Tibial nerve (tissue), 4 donors: ENCODE measurements around the gene EXOSC9. TPM values are rescaled to one million over a fixed set of nuclear protein-coding genes. Genes with fewer than 3 reads are reported as not detected.

Source experiments
- DNase-seq, 2 donors: peaks; one replicate each; pipeline ENCODE4 v3.0.0-alpha.2; 2019; ENCODE audit warnings: low spot score in 2 of 2
- H3K27ac ChIP-seq, 4 donors: fragments of 200-600 bp; sonication (generic) in 3 of 4; one replicate each; pipeline ENCODE4 v1.5.1; 2017 to 2019; ENCODE audit warnings: mild to moderate bottlenecking in 1 of 4
- H3K27me3 ChIP-seq, 2 donors: fragments of 200-600 bp; sonication (generic) in 1 of 2; one replicate each; pipeline versions ENCODE4 v1.5.1 to v1.6.0; 2017 to 2019
- H3K36me3 ChIP-seq, 3 donors: fragments of 200-600 bp; sonication (generic); one replicate each; pipeline ENCODE4 v1.5.1; 2018 to 2019
- H3K4me1 ChIP-seq, 4 donors: fragments of 200-600 bp; sonication (generic) in 3 of 4; one replicate each; pipeline ENCODE4 v1.5.1; 2017 to 2019
- H3K4me3 ChIP-seq, 4 donors: fragments of 200-600 bp; sonication (generic) in 3 of 4; one replicate each; pipeline ENCODE4 v1.5.1; 2017 to 2019; ENCODE audit warnings: mild to moderate bottlenecking in 1 of 4, moderate library complexity in 1 of 4
- H3K9me3 ChIP-seq, 4 donors: fragments of 200-600 bp; sonication (generic) in 3 of 4; one replicate each; pipeline ENCODE4 v1.5.1; 2017 to 2019
- EP300 ChIP-seq, 2 donors: sonication (generic); formaldehyde crosslinking; IDR thresholded peaks; one replicate each; pipeline ENCODE4 v1.6.1; 2017; ENCODE audit warnings: antibody characterized with exemption in 2 of 2, mild to moderate bottlenecking in 1 of 2
- POLR2A ChIP-seq, 2 donors: fragments of 450-650 bp; IDR thresholded peaks; one replicate each; pipeline ENCODE4 v1.6.1; 2017; ENCODE audit warnings: antibody characterized with exemption in 2 of 2, mild to moderate bottlenecking in 2 of 2, moderate library complexity in 2 of 2
- WGBS, 2 donors: methylation state at CpG; one replicate each; pipeline ENCODE4 v1.1.5; 2018; 5-methylcytosine and 5-hydroxymethylcytosine counted together
- total RNA-seq, 4 donors: library from RNA; depleted of rRNA; stranded (reverse); fragments of >200 nt; gene quantifications; one replicate each; pipeline ENCODE4 v1.1.0, GENCODE V29; 2016
- TF ChIP-seq, protein P1 (sequence below), 5 experiments: fragments of 200-600 bp in 3 of 5; fragments of 450-650 bp in 2 of 5; sonication (generic) in 3 of 5; IDR thresholded peaks; one replicate each; pipeline ENCODE4 v1.5.1; 2016 to 2019; ENCODE audit warnings: antibody characterized with exemption in 5 of 5, mild to moderate bottlenecking in 3 of 5, moderate library complexity in 2 of 5

The EXOSC9 gene
- total RNA-seq, 4 donors from 2014 or later, result 20.1 to 32.7 (median 26.6) TPM

DNA sequence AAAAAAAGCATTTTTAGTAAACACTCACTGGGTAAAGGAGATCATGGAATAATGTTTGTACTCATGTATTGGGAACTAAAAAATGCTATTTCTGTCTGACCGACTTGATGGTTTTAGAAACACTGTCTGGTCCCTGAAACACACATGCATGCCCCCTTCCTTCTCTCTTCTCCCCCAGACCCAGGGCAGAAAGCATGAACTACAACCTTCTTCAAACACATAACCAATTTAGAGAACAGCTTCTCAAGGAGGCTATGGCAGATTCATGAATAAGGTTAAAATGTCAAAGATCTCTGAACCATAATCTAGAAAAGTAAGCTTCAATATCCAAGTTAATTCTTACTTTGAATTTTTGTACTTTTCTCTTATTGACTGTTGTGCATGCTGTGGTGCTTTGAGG is 16.6 kb downstream of the EXOSC9 start:
- Histone ChIP-seq H3K4me3 (no peak overlapping the region), H3K9me3 (no peaks in the 10 kb centered on the region), H3K27me3 (no peaks in the 10 kb centered on the region), H3K27ac (no peak overlapping the region), H3K4me1 (peaks cover 0 to 2% (median under 1%) of the 10 kb centered on the region in 4 donors), H3K36me3 (peaks cover 0 to 77% (median 6%) of the 10 kb centered on the region in 3 donors)
- WGBS, 2 donors, result 62 to 84% methylated on average over 1 of the region's 1 CpG
- TF ChIP-seq EP300 (IDR thresholded peaks at IDR 0.05), result no peak
- TF ChIP-seq, protein P1, sequence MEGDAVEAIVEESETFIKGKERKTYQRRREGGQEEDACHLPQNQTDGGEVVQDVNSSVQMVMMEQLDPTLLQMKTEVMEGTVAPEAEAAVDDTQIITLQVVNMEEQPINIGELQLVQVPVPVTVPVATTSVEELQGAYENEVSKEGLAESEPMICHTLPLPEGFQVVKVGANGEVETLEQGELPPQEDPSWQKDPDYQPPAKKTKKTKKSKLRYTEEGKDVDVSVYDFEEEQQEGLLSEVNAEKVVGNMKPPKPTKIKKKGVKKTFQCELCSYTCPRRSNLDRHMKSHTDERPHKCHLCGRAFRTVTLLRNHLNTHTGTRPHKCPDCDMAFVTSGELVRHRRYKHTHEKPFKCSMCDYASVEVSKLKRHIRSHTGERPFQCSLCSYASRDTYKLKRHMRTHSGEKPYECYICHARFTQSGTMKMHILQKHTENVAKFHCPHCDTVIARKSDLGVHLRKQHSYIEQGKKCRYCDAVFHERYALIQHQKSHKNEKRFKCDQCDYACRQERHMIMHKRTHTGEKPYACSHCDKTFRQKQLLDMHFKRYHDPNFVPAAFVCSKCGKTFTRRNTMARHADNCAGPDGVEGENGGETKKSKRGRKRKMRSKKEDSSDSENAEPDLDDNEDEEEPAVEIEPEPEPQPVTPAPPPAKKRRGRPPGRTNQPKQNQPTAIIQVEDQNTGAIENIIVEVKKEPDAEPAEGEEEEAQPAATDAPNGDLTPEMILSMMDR (IDR thresholded peaks at IDR 0.05), result no peak
- TF ChIP-seq POLR2A (IDR thresholded peaks at IDR 0.05), result no peak
- no peak for DNase-seq

DNA sequence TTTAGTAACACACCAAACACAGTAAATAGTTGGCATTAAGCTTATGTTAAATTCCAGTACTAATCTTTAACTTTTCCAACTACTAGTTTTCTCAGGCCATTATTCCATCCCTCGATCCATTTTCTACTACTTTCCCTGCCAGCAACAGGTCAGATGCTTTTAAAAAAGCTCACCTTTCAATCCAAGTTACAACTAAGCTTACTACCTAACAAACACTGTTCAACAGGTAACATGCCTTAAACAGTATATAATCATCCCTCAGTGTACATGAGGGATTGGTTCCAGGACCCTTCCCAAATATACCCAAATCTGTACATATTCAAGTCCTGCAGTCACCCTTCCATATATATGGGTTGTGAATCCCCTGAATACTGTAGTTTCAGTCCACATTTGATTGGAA is 17.1 kb downstream of the EXOSC9 start:
- peaks cover 0 to 72% (median 6%) of the 10 kb centered on the region in 3 donors for H3K36me3 ChIP-seq
- TF ChIP-seq POLR2A (IDR thresholded peaks at IDR 0.05), result no peak
- TF ChIP-seq, protein P1 (IDR thresholded peaks at IDR 0.05), result no peak
- no peak for DNase-seq

DNA sequence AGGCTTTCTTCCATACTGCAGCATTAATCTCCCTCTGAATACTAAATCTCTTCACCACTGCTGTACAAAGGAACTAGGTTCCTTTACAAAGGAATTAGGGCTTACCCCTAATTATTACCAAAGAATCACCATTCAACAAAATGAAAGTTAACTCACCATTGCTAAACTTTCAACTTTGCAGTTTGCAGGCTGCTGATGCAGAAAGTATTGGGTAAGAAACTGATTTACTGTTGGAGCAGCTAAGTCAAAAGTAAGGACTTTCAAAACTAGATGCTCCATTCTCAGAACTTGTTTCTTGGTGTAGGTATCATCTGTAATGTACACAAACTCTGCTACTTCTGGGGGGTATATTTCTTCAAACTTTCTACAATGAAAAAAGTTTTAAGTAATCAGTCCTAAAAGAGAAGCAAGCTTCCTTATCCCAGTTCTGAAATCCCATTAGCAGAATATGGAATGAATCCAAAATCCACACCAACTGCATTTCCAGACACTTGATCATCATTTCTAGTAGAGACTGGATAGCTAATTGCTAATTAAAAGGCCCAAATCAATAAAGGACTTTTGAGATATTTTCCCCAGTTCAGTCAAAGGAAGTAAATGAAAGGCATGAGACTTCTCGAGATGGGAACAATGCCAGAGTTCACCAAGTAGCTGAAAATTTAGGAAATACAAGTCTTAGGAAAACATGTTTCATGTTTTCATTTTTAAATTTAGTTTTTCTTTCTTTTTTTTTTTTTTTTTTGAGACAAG is 18.3 kb downstream of the EXOSC9 start:
- no peak for TF ChIP-seq POLR2A (IDR thresholded peaks at IDR 0.05)
- TF ChIP-seq, protein P1 (IDR thresholded peaks at IDR 0.05), result no peak
- no peak for TF ChIP-seq EP300 (IDR thresholded peaks at IDR 0.05)
- no peaks in the 10 kb centered on the region for H3K9me3 ChIP-seq
- no peak overlapping the region for H3K4me3 ChIP-seq
- no peaks in the 10 kb centered on the region for H3K27me3 ChIP-seq
- WGBS, 2 donors, result 55 to 61% methylated on average over 1 of the region's 1 CpG
- H3K27ac ChIP-seq, result no peak overlapping the region
- peaks cover 0 to 14% (median 5%) of the 10 kb centered on the region in 4 donors for H3K4me1 ChIP-seq
- peaks cover 0 to 60% (median 0%) of the 10 kb centered on the region in 3 donors for H3K36me3 ChIP-seq
- DNase-seq, result no peak

More for the DNA sequence above, 17.1 kb downstream of the EXOSC9 start:
- Histone ChIP-seq H3K9me3 (no peaks in the 10 kb centered on the region), H3K4me1 (peaks cover 0 to 7% (median 4%) of the 10 kb centered on the region in 4 donors), H3K4me3 (no peak overlapping the region), H3K27me3 (no peaks in the 10 kb centered on the region), H3K27ac (no peak overlapping the region)
- 45 to 49% methylated on average over 1 of the region's 1 CpG for WGBS, 2 donors

DNA sequence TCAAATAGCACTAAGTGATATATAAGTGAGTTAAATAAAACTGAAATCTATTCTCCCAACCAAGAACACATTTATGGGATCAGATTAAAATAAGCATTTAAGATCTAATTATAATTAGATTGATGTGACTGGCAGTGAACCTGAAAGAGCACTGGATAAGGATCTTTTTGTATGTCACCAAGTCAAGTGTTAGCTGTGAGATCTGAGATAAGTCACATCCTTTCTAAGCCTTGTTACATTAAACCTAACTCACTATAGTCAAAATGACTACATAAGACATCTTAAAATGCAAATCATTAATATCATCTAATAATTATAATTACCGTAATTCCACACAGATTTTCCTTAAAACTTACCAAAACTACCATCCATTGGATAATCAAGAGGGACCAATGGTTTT is 20.9 kb downstream of the EXOSC9 start:
- no peak for DNase-seq
- Histone ChIP-seq H3K9me3 (no peaks in the 10 kb centered on the region), H3K4me1 (peaks cover 0 to 21% (median 7%) of the 10 kb centered on the region in 4 donors), H3K27me3 (no peaks in the 10 kb centered on the region), H3K27ac (no peak overlapping the region), H3K36me3 (peaks cover 0 to 43% (median 0%) of the 10 kb centered on the region in 3 donors), H3K4me3 (no peak overlapping the region)
- 86 to 90% methylated on average over 1 of the region's 1 CpG for WGBS, 2 donors
- TF ChIP-seq, protein P1 (IDR thresholded peaks at IDR 0.05), result no peak
- TF ChIP-seq POLR2A (IDR thresholded peaks at IDR 0.05), result no peak
- no peak for TF ChIP-seq EP300 (IDR thresholded peaks at IDR 0.05)

DNA sequence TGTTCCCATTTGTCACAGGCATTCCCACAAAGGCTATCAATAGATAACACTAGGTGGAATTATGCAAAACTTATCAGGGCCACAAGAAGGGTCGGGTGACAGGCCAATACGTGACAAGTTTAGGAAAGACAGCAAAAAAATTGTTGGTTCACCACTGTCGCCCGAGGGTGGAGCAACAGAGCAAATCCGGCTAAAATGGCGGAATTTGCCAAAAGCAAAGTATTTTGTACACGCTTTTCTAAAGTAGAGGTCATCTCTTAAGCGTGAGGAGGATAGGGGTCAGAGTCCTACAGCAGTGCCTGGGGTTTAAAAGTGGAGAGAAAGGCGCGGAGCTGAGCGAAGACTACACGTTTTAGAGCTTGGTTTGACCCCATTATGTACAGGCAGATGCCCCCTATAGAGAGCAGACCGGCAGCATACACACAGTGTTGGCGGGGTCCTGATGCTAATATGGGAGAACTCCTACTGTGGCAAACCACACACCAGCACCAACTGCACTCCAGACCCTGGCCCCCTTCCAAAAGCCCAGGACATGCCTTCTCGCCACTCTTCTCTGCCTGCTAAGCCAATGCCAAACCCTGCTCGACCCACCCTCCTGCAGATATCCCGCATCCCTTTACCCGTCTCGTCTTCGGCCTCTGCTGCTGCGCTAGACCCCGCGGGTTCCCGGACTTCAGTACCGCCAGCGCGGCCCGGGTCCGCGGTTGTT is 21.8 kb downstream of the EXOSC9 start:
- H3K27ac ChIP-seq, result peak overlapping the region in 1 of 4 donors; percentile 88
- DNase-seq, result no peak
- H3K36me3 ChIP-seq, result peaks cover 0 to 43% (median 0%) of the 10 kb centered on the region in 3 donors
- peaks cover 0 to 21% (median 7%) of the 10 kb centered on the region in 4 donors for H3K4me1 ChIP-seq
- 1 to 2% methylated on average over 29 to 30 of the region's 30 CpGs for WGBS, 2 donors
- no peaks in the 10 kb centered on the region for H3K27me3 ChIP-seq
- H3K4me3 ChIP-seq, result peak overlapping the region; percentile 48 to 67 (median 56)
- H3K9me3 ChIP-seq, result no peaks in the 10 kb centered on the region
- no peak for TF ChIP-seq EP300 (IDR thresholded peaks at IDR 0.05)
- TF ChIP-seq, protein P1 (IDR thresholded peaks at IDR 0.05), result no peak
- TF ChIP-seq POLR2A (IDR thresholded peaks at IDR 0.05), result no peak
